Natural killer cell treated with Interleukin-12 subunit alpha and Interleukin-12 subunit beta and Interleukin-15 and Interleukin-18, amount 100 ng/mL, for 72 hours (primary cell): Measurements from ENCODE around the gene CCDC134. TPM values are rescaled to one million over a fixed set of nuclear protein-coding genes. Genes with fewer than 3 reads are reported as not detected.

Source experiments
- ATAC-seq, 2 donors: fragments of 150-1000 bp; cut with Tn5 transposase in 1 of 2; sonication (Bioruptor Pico), chemical (Tn5 transposase) in 1 of 2; 2 replicates each; pipeline ENCODE4 v1.10.0; 2021
- DNase-seq: peaks from one replicate; pipeline ENCODE4 v3.0.0; 2022; ENCODE audit warnings: low spot score
- H3K27ac Mint-ChIP-seq, 2 donors: 1 replicate in 1 of 2; 2 replicates in 1 of 2; pipeline ENCODE4 v1.8.0; 2022; ENCODE audit warnings: mixed read lengths in 2 of 2, mild to moderate bottlenecking in 1 of 2, moderate library complexity in 1 of 2
- H3K27me3 Mint-ChIP-seq, 2 donors: 1 replicate in 1 of 2; 2 replicates in 1 of 2; pipeline ENCODE4 v1.8.0; 2022; ENCODE audit warnings: mixed read lengths in 2 of 2
- H3K36me3 Mint-ChIP-seq: one replicate; pipeline ENCODE4 v1.8.0; 2022; ENCODE audit warnings: mixed read lengths
- H3K4me1 Mint-ChIP-seq, 2 donors: 1 replicate in 1 of 2; 2 replicates in 1 of 2; pipeline ENCODE4 v1.8.0; 2022; ENCODE audit warnings: low read depth in 2 of 2, mixed read lengths in 2 of 2, mild to moderate bottlenecking in 1 of 2
- H3K4me3 Mint-ChIP-seq: one replicate; pipeline ENCODE4 v1.8.0; 2022; ENCODE audit warnings: mixed read lengths
- H3K9me3 Mint-ChIP-seq: 2 replicates; pipeline ENCODE4 v1.8.0; 2022; ENCODE audit warnings: mixed read lengths
- total RNA-seq, 2 donors: library from RNA; stranded (reverse); gene quantifications; one replicate each; pipeline ENCODE4 v1.2.3, GENCODE V29; 2022

CCDC134 gene
- total RNA-seq, 2 donors from 2014 or later: 25.1 to 26.3 TPM

DNA sequence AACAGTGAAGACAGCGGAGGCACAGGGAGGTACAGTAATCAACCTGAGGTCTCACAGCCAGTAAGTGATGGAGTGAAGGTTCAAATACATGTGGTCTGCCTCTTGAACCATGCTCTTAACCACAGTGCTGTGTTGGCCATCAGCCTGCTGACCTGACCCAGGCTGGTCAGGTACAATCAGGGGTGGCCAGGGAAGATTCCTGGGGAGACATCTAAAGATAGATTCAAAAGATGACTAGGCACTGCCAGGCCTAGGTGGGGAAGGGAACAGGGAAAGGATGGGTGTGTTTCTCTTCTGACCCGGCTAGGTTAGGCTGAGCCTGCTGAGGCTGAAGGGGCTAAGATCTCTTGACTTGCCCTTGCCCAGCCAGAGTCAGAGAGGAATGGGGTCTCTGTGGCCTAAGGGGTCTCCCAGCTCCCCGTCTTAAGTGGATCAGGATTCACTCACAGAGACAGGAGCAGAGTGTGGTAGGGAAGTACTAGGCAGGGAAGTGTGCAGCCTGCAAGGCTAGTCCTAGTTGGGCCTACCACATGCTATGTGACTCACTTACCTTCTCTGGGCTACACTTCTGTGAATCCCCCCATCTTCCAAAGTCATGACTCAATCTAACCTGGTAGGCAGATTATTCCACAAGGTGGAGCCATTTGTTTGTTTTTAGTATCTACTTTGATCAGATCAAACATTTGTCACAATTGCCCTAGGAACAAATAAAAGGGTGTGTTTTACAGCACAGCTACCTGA is 22.0 kb downstream of the CCDC134 start:
- Mint-ChIP-seq H3K4me1 (peaks cover 25 to 38% of the 10 kb centered on the region in 2 donors), H3K27ac (peak overlapping the region; percentile 21 to 89), H3K27me3 (no peaks in the 10 kb centered on the region), H3K9me3 (no peaks in the 10 kb centered on the region), H3K4me3 (no peak overlapping the region), H3K36me3 (no peaks in the 10 kb centered on the region)
- peak; percentile 67 for DNase-seq
- ATAC-seq: peak; percentile 81 to 88

DNA sequence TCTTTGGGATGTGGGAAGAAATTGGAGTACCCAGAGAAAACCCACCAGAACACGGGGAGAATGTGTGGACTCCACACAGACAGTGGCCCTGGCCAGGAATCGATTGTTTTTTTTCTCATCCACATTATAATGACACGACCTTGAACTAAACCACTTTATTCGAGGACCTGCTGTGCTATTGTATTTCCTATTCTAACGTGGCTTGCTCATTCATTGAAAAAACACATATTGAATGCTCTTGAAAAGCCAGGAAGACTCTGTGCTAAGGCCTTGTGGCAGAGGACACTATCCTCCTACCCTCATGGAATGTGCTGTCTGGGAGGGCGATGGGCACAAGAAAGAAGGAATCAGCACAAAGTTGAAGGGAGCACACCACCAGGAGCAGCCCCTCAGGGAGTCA is 23.3 kb downstream of the CCDC134 start:
- ATAC-seq: no peak
- Mint-ChIP-seq H3K9me3 (no peaks in the 10 kb centered on the region), H3K4me1 (peaks cover 31 to 42% of the 10 kb centered on the region in 2 donors), H3K4me3 (no peak overlapping the region), H3K27me3 (no peaks in the 10 kb centered on the region), H3K27ac (peak overlapping the region; percentile 44 to 89), H3K36me3 (no peaks in the 10 kb centered on the region)
- no peak for DNase-seq

DNA sequence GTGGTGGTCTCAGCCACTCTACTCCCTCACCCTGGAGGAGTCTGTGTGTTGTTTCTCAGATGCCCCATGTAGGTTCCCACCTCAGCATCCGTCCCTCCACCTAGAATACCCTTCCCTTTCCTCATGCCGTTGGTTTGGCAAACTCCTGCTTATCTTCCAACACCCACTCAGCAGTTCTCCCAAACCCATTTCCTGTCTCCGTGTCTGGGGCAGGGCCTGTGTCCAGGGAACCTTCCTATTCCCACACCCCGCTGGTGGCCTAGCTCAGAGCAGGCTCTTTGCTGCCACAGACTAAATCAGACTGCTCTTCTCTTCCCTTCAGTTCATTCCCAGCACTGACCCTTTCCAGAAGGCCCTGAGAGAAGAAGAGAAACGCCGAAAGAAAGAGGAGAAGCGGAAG is 24.9 kb downstream of the CCDC134 start:
- no peak overlapping the region for H3K4me3 Mint-ChIP-seq
- H3K27ac Mint-ChIP-seq: peak overlapping the region in 1 of 2 donors; percentile 89
- H3K4me1 Mint-ChIP-seq: peaks cover 31 to 47% of the 10 kb centered on the region in 2 donors

DNA sequence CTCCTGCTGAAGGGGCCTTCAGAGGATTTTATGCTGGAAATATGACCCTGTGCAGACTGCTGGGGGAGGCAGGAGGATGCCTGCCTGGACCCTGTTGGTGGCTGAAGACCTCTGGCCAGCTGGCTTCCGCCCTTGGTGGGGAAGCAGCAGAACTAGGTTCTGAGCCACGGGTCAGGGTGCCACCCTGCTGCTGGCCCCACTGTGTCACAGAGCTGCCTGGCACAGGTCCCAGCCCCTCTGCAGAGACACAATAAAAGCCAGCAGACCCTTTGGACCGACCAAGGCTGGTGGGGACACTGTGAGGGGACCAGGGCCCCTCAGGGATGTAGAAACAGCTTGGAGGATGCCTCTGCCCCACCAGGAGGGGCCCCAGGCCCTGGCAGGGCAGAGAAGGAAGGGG is 25.5 kb downstream of the CCDC134 start:
- ATAC-seq (no peak), DNase-seq (no peak)
- H3K4me1 Mint-ChIP-seq: peaks cover 31 to 44% of the 10 kb centered on the region in 2 donors
- no peaks in the 10 kb centered on the region for H3K9me3 Mint-ChIP-seq
- no peaks in the 10 kb centered on the region for H3K36me3 Mint-ChIP-seq
- peak overlapping the region in 1 of 2 donors; percentile 89 for H3K27ac Mint-ChIP-seq
- H3K4me3 Mint-ChIP-seq: no peak overlapping the region
- H3K27me3 Mint-ChIP-seq: no peaks in the 10 kb centered on the region

More for the DNA sequence above, 24.9 kb downstream of the CCDC134 start:
- Mint-ChIP-seq H3K9me3 (no peaks in the 10 kb centered on the region), H3K36me3 (no peaks in the 10 kb centered on the region), H3K27me3 (no peaks in the 10 kb centered on the region)
- ATAC-seq (no peak), DNase-seq (no peak)

DNA sequence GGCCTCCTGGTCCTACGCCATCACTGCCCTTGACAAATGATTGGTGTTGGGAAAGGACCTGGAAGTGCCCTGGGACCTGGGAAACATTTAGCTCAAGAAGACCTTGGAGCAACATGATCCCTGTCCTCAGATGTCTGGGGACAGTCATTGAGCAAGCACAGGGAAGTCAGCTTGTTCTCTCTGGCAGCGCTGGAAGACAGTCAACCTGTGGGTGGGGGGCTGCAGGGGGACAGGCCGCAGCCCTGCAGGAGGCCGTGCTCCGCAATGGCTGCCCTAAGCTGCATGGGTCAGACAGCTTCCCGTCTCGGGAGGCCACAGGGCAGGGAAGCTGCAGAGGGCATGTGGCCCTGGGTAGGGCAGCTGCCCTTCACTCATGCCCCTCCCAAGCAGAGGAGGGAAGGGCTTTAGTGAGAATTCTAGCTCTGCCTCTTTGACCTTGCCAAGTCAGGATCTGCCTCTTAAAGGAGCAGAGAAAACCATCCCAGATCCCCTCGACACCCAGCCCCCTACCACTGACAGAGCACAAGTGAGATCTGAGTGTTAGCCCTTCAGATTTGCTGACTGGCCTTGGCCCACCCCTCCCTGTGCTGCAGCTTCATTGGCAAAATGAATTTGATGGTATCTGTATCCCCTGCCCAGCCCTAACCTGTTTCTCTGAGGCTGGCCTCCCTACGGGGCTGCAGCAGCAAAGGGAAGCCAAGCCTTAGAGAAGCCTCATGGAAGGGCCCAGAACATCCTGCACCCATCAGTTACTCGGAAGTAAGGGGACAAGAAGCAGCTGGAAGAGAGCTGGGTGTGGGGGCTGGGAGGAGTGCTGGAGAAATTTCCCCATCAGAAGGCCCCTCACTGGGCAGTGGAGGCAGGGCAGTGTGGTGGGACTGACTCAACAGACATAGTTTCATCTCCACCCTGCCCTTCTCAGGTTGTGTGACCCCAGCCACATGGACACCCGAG is 26.2 kb downstream of the CCDC134 start:
- Mint-ChIP-seq H3K9me3 (no peaks in the 10 kb centered on the region), H3K36me3 (no peaks in the 10 kb centered on the region), H3K27me3 (no peaks in the 10 kb centered on the region), H3K27ac (peak overlapping the region; percentile 45 to 70), H3K4me1 (peaks cover 33 to 46% of the 10 kb centered on the region in 2 donors), H3K4me3 (no peak overlapping the region)
- ATAC-seq: no peak
- DNase-seq: no peak

DNA sequence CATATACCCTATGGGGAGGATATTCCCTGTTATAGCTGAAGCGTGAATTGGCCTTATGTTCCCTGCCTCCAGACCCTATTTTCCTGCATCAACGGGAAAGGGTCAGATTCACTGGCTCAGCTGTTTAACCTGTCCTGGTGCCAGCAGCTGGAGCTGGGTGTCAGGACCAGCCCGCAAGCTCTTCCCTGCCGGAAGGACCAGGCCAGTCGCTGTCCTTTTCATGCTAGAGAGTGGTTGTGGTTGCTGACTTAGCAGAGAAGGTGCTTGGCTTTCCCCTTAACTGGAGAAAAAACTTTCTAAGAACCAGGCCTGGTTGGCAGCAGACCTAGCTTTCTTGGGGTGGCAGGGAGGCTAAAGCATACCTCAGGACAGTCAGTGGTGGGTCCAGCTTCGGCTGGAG is 27.2 kb downstream of the CCDC134 start:
- no peaks in the 10 kb centered on the region for H3K27me3 Mint-ChIP-seq
- no peaks in the 10 kb centered on the region for H3K36me3 Mint-ChIP-seq
- peak overlapping the region; percentile 82 to 100 for H3K27ac Mint-ChIP-seq

DNA sequence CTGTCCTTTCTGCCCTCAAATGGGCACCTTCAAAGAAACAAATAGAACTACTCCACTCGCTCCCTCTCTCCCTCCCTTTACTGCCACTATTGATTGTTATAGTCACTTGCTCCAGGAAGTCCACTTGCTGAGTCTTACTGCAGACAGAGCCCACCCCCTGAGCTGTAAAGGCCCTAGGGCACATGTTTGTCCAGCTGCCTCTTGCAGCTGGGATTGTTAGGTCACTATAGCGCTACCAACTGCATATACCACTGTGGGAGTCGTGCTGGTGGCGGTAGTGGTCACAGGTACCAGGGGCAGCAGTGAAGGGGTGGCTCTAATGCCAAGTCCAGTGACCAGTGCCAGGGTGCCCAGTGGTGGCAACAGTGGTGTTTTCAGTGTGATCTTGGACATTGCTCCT is 28.0 kb downstream of the CCDC134 start:
- Mint-ChIP-seq H3K27me3 (no peaks in the 10 kb centered on the region), H3K9me3 (no peaks in the 10 kb centered on the region), H3K27ac (peak overlapping the region; percentile 82 to 100), H3K4me3 (peak overlapping the region; percentile 23), H3K4me1 (peaks cover 27 to 37% of the 10 kb centered on the region in 2 donors), H3K36me3 (no peaks in the 10 kb centered on the region)
- DNase-seq: no peak
- ATAC-seq: no peak

More for the DNA sequence above, 27.2 kb downstream of the CCDC134 start:
- DNase-seq: no peak
- H3K9me3 Mint-ChIP-seq: no peaks in the 10 kb centered on the region
- H3K4me3 Mint-ChIP-seq: no peak overlapping the region
- peaks cover 31 to 40% of the 10 kb centered on the region in 2 donors for H3K4me1 Mint-ChIP-seq
- no peak for ATAC-seq

DNA sequence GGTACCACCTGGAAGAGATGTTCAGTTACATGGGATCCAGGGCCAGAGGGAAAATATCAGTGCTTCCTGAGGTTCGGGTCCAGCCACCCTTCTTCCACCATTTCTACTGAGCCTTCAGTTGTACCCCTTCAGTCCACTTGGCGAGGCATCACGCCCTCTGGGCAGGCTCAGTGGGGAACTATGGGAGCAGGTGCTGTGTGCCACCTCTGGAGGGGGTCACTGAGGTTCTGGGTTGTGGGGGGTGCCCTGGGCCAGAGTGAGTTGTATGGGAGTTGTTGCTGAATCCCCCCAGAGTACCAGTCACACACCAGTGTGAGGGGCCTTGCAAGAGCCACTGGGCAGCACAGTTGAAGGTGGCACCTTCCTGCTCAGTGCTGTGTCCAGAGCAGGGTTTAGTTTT is 29.7 kb downstream of the CCDC134 start:
- no peak overlapping the region for H3K4me3 Mint-ChIP-seq
- peaks cover 34 to 35% of the 10 kb centered on the region in 2 donors for H3K4me1 Mint-ChIP-seq
- DNase-seq: no peak
- peaks cover 8% of the 10 kb centered on the region for H3K36me3 Mint-ChIP-seq
- no peak for ATAC-seq
- H3K9me3 Mint-ChIP-seq: no peaks in the 10 kb centered on the region
- no peaks in the 10 kb centered on the region for H3K27me3 Mint-ChIP-seq
- H3K27ac Mint-ChIP-seq: peak overlapping the region in 1 of 2 donors; percentile 100

- H3K4me3 Mint-ChIP-seq: peak overlapping the region; percentile 96
- no peak for ATAC-seq
- H3K36me3 Mint-ChIP-seq: peaks cover 14% of the 10 kb centered on the region
- H3K4me1 Mint-ChIP-seq: peaks cover 39 to 40% of the 10 kb centered on the region in 2 donors
- DNase-seq: no peak
- H3K27ac Mint-ChIP-seq: peak overlapping the region; percentile 99 to 100
- H3K9me3 Mint-ChIP-seq: no peaks in the 10 kb centered on the region
- H3K27me3 Mint-ChIP-seq: no peaks in the 10 kb centered on the region
Measured at GRCh38 chr22:41831383-41831782, 30.9 kb downstream of the CCDC134 start.

DNA sequence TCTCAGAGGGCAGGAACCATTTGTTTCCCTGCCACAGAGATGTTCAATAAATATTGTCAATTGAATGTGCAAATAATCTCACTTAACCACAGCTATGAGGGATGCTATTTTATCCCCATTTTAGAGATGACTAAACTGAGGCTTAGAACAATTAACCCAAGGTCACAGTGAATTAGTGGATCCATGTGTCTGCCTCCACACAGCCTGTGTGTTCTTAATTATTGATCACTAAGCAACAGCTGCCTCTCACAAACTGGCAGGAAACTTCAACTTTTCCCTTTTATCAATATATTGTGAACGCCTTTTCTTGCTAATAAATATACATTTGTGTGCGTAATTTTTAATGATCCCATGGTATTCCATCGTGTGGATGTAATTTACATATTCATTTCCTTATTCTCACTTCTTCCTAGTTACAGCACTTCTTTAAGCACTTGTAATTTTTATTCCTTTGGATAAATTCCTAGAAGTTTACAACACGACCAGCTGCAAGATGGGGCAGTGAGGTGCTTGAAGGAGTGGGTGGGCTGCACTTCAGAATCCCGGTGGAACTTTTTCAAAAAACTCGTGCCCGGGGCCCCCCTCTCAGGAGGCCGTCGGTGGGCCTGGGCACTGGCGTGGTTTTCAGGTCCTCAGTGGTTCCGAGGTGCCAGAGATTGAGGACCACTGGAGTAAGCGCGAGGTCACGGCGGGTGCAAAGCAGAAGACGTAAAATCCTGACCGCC is 31.5 kb downstream of the CCDC134 start:
- Mint-ChIP-seq H3K4me1 (peaks cover 43 to 46% of the 10 kb centered on the region in 2 donors), H3K36me3 (peaks cover 20% of the 10 kb centered on the region), H3K4me3 (peak overlapping the region; percentile 96), H3K27me3 (no peaks in the 10 kb centered on the region), H3K27ac (peak overlapping the region; percentile 99 to 100), H3K9me3 (no peaks in the 10 kb centered on the region)
- ATAC-seq: no peak
- DNase-seq: no peak

DNA sequence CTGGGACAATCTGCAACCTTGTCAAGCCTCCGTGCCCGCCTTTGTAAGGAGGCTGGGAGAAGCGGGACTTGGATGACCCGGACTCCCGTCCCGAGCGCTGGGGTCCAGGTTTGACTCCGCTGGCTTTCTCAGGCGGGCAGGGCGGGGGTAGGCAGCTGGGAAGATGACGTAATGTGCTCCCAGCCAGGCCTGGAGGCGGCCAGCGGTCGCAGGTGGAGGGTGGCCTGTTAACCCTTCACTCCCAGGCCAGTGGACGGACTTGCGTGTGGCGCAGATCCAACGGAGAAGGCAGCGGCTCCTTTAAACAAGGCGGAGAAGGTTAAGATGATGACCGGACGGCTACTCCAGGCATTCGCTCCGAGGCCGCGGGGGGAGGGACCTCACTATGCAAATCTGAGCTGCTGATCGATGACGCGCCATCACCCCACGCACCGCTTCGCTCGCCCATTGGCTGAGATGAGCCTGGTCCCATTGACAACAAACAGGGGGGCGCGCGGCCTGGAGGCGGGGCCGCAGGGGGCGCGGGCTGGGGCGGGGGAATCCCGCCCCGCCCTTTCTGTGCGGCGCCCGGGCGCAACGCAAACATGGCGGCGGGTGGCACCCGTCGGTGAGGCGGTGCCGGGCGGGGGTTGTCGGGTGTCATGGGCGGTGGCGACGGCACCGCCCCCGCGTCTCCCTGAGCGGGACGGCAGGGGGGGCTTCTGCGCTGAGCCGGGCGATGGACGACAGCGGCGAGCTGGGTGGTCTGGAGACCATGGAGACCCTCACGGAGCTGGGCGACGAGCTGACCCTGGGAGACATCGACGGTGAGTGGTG is 32.3 kb downstream of the CCDC134 start, which contains the start of gene SREBF2:
Gene SREBF2 (plus strand): TSS at position 553 of the 816 bp plus-strand sequence. CDS start 166 bp downstream, at position 719.
- H3K4me1 Mint-ChIP-seq: peaks cover 40 to 45% of the 10 kb centered on the region in 2 donors
- peak; percentile 96 to 97 for ATAC-seq
- H3K27ac Mint-ChIP-seq: peak within 1 kb of the TSS; percentile 99 to 100

DNA sequence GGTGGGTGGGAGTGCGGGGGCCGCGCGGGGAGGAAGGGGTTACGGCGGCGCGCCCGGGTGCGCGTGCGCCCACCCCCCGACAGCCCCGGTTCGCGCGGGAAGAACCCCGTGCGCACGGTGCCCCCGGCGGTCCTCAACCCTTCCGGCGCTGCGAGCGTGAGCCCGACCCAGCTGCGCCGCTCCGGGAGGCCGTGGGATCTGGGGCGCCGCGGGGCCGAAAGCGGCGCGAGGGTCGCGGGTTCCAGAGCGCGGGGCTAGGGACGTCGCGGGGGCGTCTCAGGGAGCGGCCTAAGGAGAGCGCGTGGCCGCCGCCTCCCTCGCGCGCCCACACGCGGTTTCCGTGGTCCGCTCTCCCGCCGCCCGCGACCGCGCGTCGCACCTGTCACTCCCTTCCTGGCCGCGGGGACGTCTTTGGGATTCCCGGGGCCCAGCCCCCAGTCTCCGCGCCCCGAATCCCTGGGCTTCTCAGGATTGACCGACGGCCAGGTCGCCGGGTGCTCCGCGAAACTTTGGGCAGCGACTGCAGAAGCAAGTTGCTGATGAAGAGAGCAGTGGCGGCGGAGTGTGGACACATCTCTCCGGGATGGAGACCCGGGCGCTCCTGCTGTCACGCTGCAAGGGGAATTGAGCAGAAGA is 33.0 kb downstream of the CCDC134 start:
- Mint-ChIP-seq H3K36me3 (peaks cover 28% of the 10 kb centered on the region), H3K27ac (peak overlapping the region; percentile 82 to 96), H3K4me3 (peak overlapping the region; percentile 96), H3K4me1 (peaks cover 43 to 47% of the 10 kb centered on the region in 2 donors), H3K27me3 (no peaks in the 10 kb centered on the region), H3K9me3 (no peaks in the 10 kb centered on the region)
- ATAC-seq (peak; percentile 30 to 42), DNase-seq (peak; percentile 83)

More for the DNA sequence above, 32.3 kb downstream of the CCDC134 start, which contains the start of gene SREBF2:
- H3K36me3 Mint-ChIP-seq: peaks cover 22% of the 10 kb centered on the region
- no peaks in the 10 kb centered on the region for H3K27me3 Mint-ChIP-seq
- peak; percentile 100 for DNase-seq
- H3K4me3 Mint-ChIP-seq: peak within 1 kb of the TSS; percentile 96
- no peaks in the 10 kb centered on the region for H3K9me3 Mint-ChIP-seq
